K562 (cell line): ENCODE measurements around the gene BLOC1S3.

ENCODE experiments used
- ATF2 ChIP-seq: sonication (generic); formaldehyde crosslinking; IDR thresholded peaks from 2 replicates; pipeline ENCODE4 v1.8.1; 2022; ENCODE audit warnings: missing genetic modification reagents
- CBX1 ChIP-seq: sonication (generic); IDR thresholded peaks from 2 replicates; pipeline ENCODE4 v1.6.1; 2016; ENCODE audit warnings: antibody characterized with exemption, low read depth, mild to moderate bottlenecking
- CEBPG ChIP-seq, 3 experiments: fragments of 200-800 bp in 1 of 3; sonication (Bioruptor generic) in 1 of 3; sonication (generic) in 1 of 3; formaldehyde crosslinking in 1 of 3; IDR thresholded peaks in 2 of 3; conservative IDR thresholded peaks in 1 of 3; 2 replicates each; pipeline versions ENCODE4 v1.6.1 to v1.8.0; 2016 to 2022; ENCODE audit warnings: missing compliant biosample characterization in 2 of 3, missing genetic modification characterization in 2 of 3, mild to moderate bottlenecking in 1 of 3, missing genetic modification reagents in 1 of 3
- CHD2 ChIP-seq: IDR thresholded peaks from 2 replicates; pipeline ENCODE4 v1.6.1; 2011; ENCODE audit warnings: low read depth, low read length
- CTCF ChIP-seq, 3 experiments: IDR thresholded peaks in 2 of 3; conservative IDR thresholded peaks in 1 of 3; 2 replicates each; pipeline ENCODE4 v1.5.1; 2011 to 2012; ENCODE audit warnings: low read length in 3 of 3, mild to moderate bottlenecking in 3 of 3, control low read depth in 2 of 3, improper control_type of control experiment in 1 of 3, inconsistent platforms in 1 of 3, low read depth in 1 of 3, mixed read lengths in 1 of 3, moderate library complexity in 1 of 3; ENCODE audit not compliant: insufficient read depth in 2 of 3
- ETS1 ChIP-seq: conservative IDR thresholded peaks from 2 replicates; pipeline ENCODE4 v1.6.1; 2011; ENCODE audit warnings: low read depth, mild to moderate bottlenecking, low read length; ENCODE audit not compliant: control insufficient read depth
- JUN ChIP-seq, 2 experiments: sonication (generic) in 1 of 2; formaldehyde crosslinking in 1 of 2; IDR thresholded peaks; 2 replicates each; pipeline versions ENCODE4 v1.6.1 to v1.8.0; 2012 to 2022; ENCODE audit warnings: borderline replicate concordance in 2 of 2, mild to moderate bottlenecking in 2 of 2, improper control_type of control experiment in 1 of 2, low read depth in 1 of 2, low read length in 1 of 2, missing genetic modification reagents in 1 of 2
- KHSRP ChIP-seq: fragments of 450-650 bp; IDR thresholded peaks from 2 replicates; pipeline ENCODE4 v1.6.1; 2017
- MCM2 ChIP-seq: fragments of 450-650 bp; IDR thresholded peaks from 2 replicates; pipeline ENCODE4 v1.6.1; 2017; ENCODE audit warnings: low read depth, mild to moderate bottlenecking
- NFE2L1 ChIP-seq: fragments of 450-650 bp; IDR thresholded peaks from 2 replicates; pipeline ENCODE4 v1.6.1; 2016; ENCODE audit warnings: missing genetic modification characterization, low read depth, mild to moderate bottlenecking, missing compliant biosample characterization, moderate library complexity, borderline replicate concordance
- PKNOX1 ChIP-seq: fragments of 450-650 bp; IDR thresholded peaks from 2 replicates; pipeline ENCODE4 v1.6.1; 2016
- POLR3A ChIP-seq: IDR thresholded peaks from 2 replicates; pipeline ENCODE4 v1.6.1; 2011; ENCODE audit warnings: borderline replicate concordance, mild to moderate bottlenecking, moderate library complexity; ENCODE audit not compliant: insufficient read length, insufficient read depth; ENCODE audit errors: extremely low read depth

GRCh38 chr19:45177817-45178261 is 745 bp upstream of the BLOC1S3 start, which contains the start of gene TRAPPC6A:
- no peak for TF ChIP-seq CTCF (IDR thresholded peaks at IDR 0.05 in 2 of 3, conservative IDR thresholded peaks at IDR 0.05 in 1 of 3; ENCODE audit: insufficient read depth in 2 of 3, low read depth in 1 of 3, low read length in 3 of 3)
- no peak for TF ChIP-seq CEBPG (CRISPR knock-in tag; IDR thresholded peaks at IDR 0.05)
- no peak for TF ChIP-seq CEBPG (tag; conservative IDR thresholded peaks at IDR 0.05 in 1 of 2, IDR thresholded peaks at IDR 0.05 in 1 of 2)
- TF ChIP-seq PKNOX1, result no peak
- no peak for TF ChIP-seq JUN (IDR thresholded peaks at IDR 0.05; ENCODE audit: borderline replicate concordance, low read depth, low read length)
- TF ChIP-seq JUN (CRISPR knock-in tag; IDR thresholded peaks at IDR 0.05; ENCODE audit: borderline replicate concordance), result 0 out of 2 replicates have a peak, but pooled peaks have one; percentile 73
- no peak; the same call in 1 of the 2 replicates for TF ChIP-seq CHD2
- no peak for TF ChIP-seq ATF2 (CRISPR knock-in tag)
- no peak for TF ChIP-seq NFE2L1 (tag)
- TF ChIP-seq KHSRP, result no peak
- TF ChIP-seq ETS1, result 0 out of 2 replicates have a peak, but pooled peaks have one; percentile 21
- TF ChIP-seq POLR3A, result no peak
- TF ChIP-seq CBX1, result no peak
- no peak for TF ChIP-seq MCM2
